Activated naive CD4-positive, alpha-beta T cell treated with anti-CD3 and anti-CD28 coated beads, Interleukin-2, amount 50 U/mL, for 72 hours (primary cell): Measurements from ENCODE around the gene PYDC1. TPM values are rescaled to one million over a fixed set of nuclear protein-coding genes. Genes with fewer than 3 reads are reported as not detected.

Experiments used
- ATAC-seq, 2 donors: fragments of 150-1000 bp; cut with Tn5 transposase; 2 replicates each; pipeline ENCODE4 v1.10.0; 2021; ENCODE audit warnings: mild to moderate bottlenecking in 2 of 2, moderate library complexity in 2 of 2
- DNase-seq, 2 donors: peaks; one replicate each; pipeline ENCODE4 v3.0.0; 2021 to 2022; ENCODE audit warnings: low spot score in 2 of 2
- H3K27ac Mint-ChIP-seq, 2 donors: one replicate each; pipeline ENCODE4 v1.8.0; 2022; ENCODE audit warnings: mild to moderate bottlenecking in 2 of 2, mixed read lengths in 2 of 2
- H3K36me3 Mint-ChIP-seq, 2 donors: one replicate each; pipeline ENCODE4 v1.8.0; 2022; ENCODE audit warnings: mixed read lengths in 2 of 2
- H3K9me3 Mint-ChIP-seq, 2 donors: one replicate each; pipeline ENCODE4 v1.8.0; 2022; ENCODE audit warnings: mixed read lengths in 2 of 2
- total RNA-seq, 2 donors: library from RNA; stranded (reverse); gene quantifications; one replicate each; pipeline ENCODE4 v1.2.3, GENCODE V29; 2022

PYDC1 gene
- total RNA-seq, 2 donors from 2014 or later: not detected

- no peaks in the 10 kb centered on the region for H3K36me3 Mint-ChIP-seq
- DNase-seq (no peak), ATAC-seq (no peak)
- H3K27ac Mint-ChIP-seq: no peak overlapping the region
- H3K9me3 Mint-ChIP-seq: peaks cover 4 to 5% of the 10 kb centered on the region in 2 donors
Observed at GRCh38 chr16:31229501-31229900, 12.6 kb upstream of the PYDC1 start.

GRCh38 chr16:31228206-31228605, 11.3 kb upstream of the PYDC1 start:
- ATAC-seq (no peak), DNase-seq (no peak)
- H3K9me3 Mint-ChIP-seq: no peaks in the 10 kb centered on the region
- no peak overlapping the region for H3K27ac Mint-ChIP-seq
- H3K36me3 Mint-ChIP-seq: no peaks in the 10 kb centered on the region

- no peak for ATAC-seq
- no peaks in the 10 kb centered on the region for H3K9me3 Mint-ChIP-seq
- DNase-seq: no peak
- no peak overlapping the region for H3K27ac Mint-ChIP-seq
- no peaks in the 10 kb centered on the region for H3K36me3 Mint-ChIP-seq
Observed at GRCh38 chr16:31225193-31225592, 8.3 kb upstream of the PYDC1 start.

- Mint-ChIP-seq H3K9me3 (no peaks in the 10 kb centered on the region), H3K36me3 (no peaks in the 10 kb centered on the region), H3K27ac (no peak overlapping the region)
- ATAC-seq (no peak), DNase-seq (no peak)
Observed at GRCh38 chr16:31224092-31224955, 7.4 kb upstream of the PYDC1 start.

GRCh38 chr16:31223044-31223443, 6.1 kb upstream of the PYDC1 start:
- Mint-ChIP-seq H3K27ac (peak overlapping the region in 1 of 2 donors; percentile 14), H3K36me3 (no peaks in the 10 kb centered on the region), H3K9me3 (no peaks in the 10 kb centered on the region)
- ATAC-seq (no peak), DNase-seq (no peak)

GRCh38 chr16:31221357-31222160, 4.6 kb upstream of the PYDC1 start:
- no peak for DNase-seq

GRCh38 chr16:31219154-31219741, 2.3 kb upstream of the PYDC1 start:
- H3K36me3 Mint-ChIP-seq: no peaks in the 10 kb centered on the region
- H3K9me3 Mint-ChIP-seq: no peaks in the 10 kb centered on the region
- DNase-seq: no peak
- H3K27ac Mint-ChIP-seq: no peak overlapping the region
- ATAC-seq: no peak

More at GRCh38 chr16:31221357-31222160, 4.6 kb upstream of the PYDC1 start:
- ATAC-seq: no peak
- H3K27ac Mint-ChIP-seq: no peak overlapping the region
- H3K9me3 Mint-ChIP-seq: no peaks in the 10 kb centered on the region
- no peaks in the 10 kb centered on the region for H3K36me3 Mint-ChIP-seq

- ATAC-seq (no peak), DNase-seq (no peak)
- no peaks in the 10 kb centered on the region for H3K9me3 Mint-ChIP-seq
- no peaks in the 10 kb centered on the region for H3K36me3 Mint-ChIP-seq
- H3K27ac Mint-ChIP-seq: no peak overlapping the region
Observed at GRCh38 chr16:31217136-31217530, 198 bp upstream of the PYDC1 start.

- DNase-seq: no peak
- Mint-ChIP-seq H3K27ac (no peak overlapping the region), H3K9me3 (no peaks in the 10 kb centered on the region), H3K36me3 (no peaks in the 10 kb centered on the region)
- peak; percentile 36 to 56 for ATAC-seq
Observed at GRCh38 chr16:31215287-31216162, 1.4 kb downstream of the PYDC1 start.

GRCh38 chr16:31214708-31215286, 2.1 kb downstream of the PYDC1 start:
- DNase-seq: no peak
- ATAC-seq: peak; percentile 6 to 15
- no peaks in the 10 kb centered on the region for H3K9me3 Mint-ChIP-seq
- H3K36me3 Mint-ChIP-seq: no peaks in the 10 kb centered on the region
- no peak overlapping the region for H3K27ac Mint-ChIP-seq

- no peaks in the 10 kb centered on the region for H3K36me3 Mint-ChIP-seq
- DNase-seq (no peak), ATAC-seq (no peak)
- no peak within 1 kb of the TSS for H3K27ac Mint-ChIP-seq
- H3K9me3 Mint-ChIP-seq: no peaks in the 10 kb centered on the region
Observed at GRCh38 chr16:31213877-31214707, 2.8 kb downstream of the PYDC1 start, which contains the start of gene TRIM72. Gene TRIM72 (plus strand): TSS chr16:31214119. CDS start chr16:31214739, 620 bp downstream.

- ATAC-seq: no peak
- Mint-ChIP-seq H3K27ac (no peak overlapping the region), H3K9me3 (no peaks in the 10 kb centered on the region), H3K36me3 (no peaks in the 10 kb centered on the region)
- no peak for DNase-seq
Observed at GRCh38 chr16:31213342-31213741, 3.6 kb downstream of the PYDC1 start.

GRCh38 chr16:31206776-31207175, 10.2 kb downstream of the PYDC1 start:
- H3K27ac Mint-ChIP-seq: no peak overlapping the region
- H3K9me3 Mint-ChIP-seq: no peaks in the 10 kb centered on the region
- DNase-seq: no peak
- peaks cover 0 to under 1% of the 10 kb centered on the region in 2 donors for H3K36me3 Mint-ChIP-seq
- no peak for ATAC-seq

- Mint-ChIP-seq H3K9me3 (no peaks in the 10 kb centered on the region), H3K36me3 (peaks cover 0 to 9% of the 10 kb centered on the region in 2 donors), H3K27ac (peak overlapping the region in 1 of 2 donors; percentile 10)
- DNase-seq: no peak
- no peak for ATAC-seq
Observed at GRCh38 chr16:31204871-31205666, 11.9 kb downstream of the PYDC1 start.
